Tibial artery (tissue), 4 donors: ENCODE results near the gene ZCCHC9.

Experiments
- DNase-seq, 2 donors: peaks; one replicate each; pipeline ENCODE4 v3.0.0-alpha.2; 2019
- H3K27ac ChIP-seq, 2 donors: fragments of 200-600 bp; sonication (generic) in 1 of 2; 1 replicate in 1 of 2; 2 replicates in 1 of 2; pipeline ENCODE4 v1.5.1; 2018 to 2019; ENCODE audit warnings: mild to moderate bottlenecking in 1 of 2
- H3K27me3 ChIP-seq, 2 donors: fragments of 200-600 bp; sonication (generic) in 1 of 2; one replicate each; pipeline versions ENCODE4 v1.5.1 to v1.6.0; 2016 to 2019
- H3K36me3 ChIP-seq, 3 donors: fragments of 200-600 bp; sonication (generic) in 2 of 3; one replicate each; pipeline ENCODE4 v1.5.1; 2016 to 2019; ENCODE audit warnings: mild to moderate bottlenecking in 2 of 3
- H3K4me1 ChIP-seq, 4 donors: fragments of 200-600 bp; sonication (generic) in 2 of 4; 1 replicate in 3 of 4; 2 replicates in 1 of 4; pipeline ENCODE4 v1.5.1; 2016 to 2019
- H3K4me3 ChIP-seq, 2 donors: fragments of 200-600 bp; sonication (generic) in 1 of 2; 1 replicate in 1 of 2; 2 replicates in 1 of 2; pipeline ENCODE4 v1.5.1; 2018 to 2019; ENCODE audit warnings: mild to moderate bottlenecking in 2 of 2
- H3K9me3 ChIP-seq, 3 donors: fragments of 200-600 bp; sonication (generic) in 1 of 3; one replicate each; pipeline ENCODE4 v1.5.1; 2016 to 2019
- intact Hi-C: fragments of 100-400 bp; cut with DNase I; formaldehyde crosslinking; loops from one replicate; pipeline ENCODE4 v1.15.0; 2023; ENCODE audit warnings: low total_unique reads
- TF ChIP-seq, protein P1 (sequence below), 2 experiments: fragments of 200-600 bp in 1 of 2; fragments of 450-650 bp in 1 of 2; IDR thresholded peaks; one replicate each; pipeline ENCODE4 v1.5.1; 2017 to 2019; ENCODE audit warnings: antibody characterized with exemption in 2 of 2, mild to moderate bottlenecking in 1 of 2, moderate library complexity in 1 of 2

The ZCCHC9 gene

DNA sequence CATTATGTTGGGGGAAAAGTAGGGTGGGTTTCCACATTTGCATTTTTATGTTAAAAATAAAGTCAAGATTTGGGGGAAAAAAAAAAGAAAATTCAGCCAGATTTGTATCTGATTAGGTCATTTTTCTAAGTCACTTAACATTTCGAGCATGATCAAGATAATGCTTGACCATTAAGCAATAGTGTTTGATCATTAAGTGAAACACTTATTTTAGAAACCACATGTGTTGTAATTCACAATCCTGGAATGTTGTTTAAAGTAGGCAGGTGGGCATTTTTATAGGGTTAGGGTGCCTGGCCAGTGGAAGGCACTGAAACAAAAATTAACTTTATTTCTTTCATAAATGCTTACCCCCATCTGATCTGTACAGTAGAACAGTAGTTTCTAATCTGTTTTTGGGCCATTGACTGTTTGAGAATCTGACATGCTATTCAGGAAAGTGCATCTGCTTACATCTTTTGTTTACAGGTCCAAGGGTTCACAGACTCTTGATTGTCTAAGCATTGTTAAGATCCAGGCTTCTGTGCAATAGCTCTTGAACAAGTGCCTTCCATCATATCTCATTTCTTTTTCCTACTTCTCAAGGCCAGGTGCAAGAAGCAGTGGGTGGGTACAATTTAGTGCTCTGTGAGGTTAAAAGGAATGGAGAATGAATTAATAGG, 9.1 kb downstream of the ZCCHC9 start:
- H3K36me3 ChIP-seq, result peaks cover 36 to 59% (median 40%) of the 10 kb centered on the region in 3 donors
- intact Hi-C loops, result no loop called here

DNA sequence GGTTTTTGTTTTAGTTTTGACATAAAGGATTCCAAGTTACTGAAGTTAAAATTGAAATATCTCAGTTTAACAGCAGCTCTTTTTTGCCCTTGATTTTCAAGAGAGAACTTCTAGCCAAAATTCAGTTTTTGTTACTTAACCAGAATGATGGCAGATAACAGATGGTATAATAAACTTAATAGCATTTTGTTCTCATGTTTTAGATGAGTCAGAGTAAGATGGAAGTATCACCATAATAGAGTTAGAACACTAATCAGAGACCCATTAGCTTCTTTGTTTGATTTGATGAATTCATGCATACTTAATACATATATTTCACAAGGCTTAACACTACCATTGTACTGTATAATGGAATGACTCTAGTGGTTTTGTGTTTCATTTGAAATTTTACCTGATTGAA, 11.9 kb downstream of the ZCCHC9 start:
- H3K4me3 ChIP-seq, result no peak overlapping the region
- intact Hi-C loops, result no loop called here
- H3K36me3 ChIP-seq, result peaks cover 36 to 59% (median 40%) of the 10 kb centered on the region in 3 donors
- H3K27ac ChIP-seq, result no peak overlapping the region
- H3K27me3 ChIP-seq, result no peaks in the 10 kb centered on the region
- DNase-seq, result no peak
- H3K4me1 ChIP-seq, result no peaks in the 10 kb centered on the region
- no peaks in the 10 kb centered on the region for H3K9me3 ChIP-seq
- TF ChIP-seq, protein P1, sequence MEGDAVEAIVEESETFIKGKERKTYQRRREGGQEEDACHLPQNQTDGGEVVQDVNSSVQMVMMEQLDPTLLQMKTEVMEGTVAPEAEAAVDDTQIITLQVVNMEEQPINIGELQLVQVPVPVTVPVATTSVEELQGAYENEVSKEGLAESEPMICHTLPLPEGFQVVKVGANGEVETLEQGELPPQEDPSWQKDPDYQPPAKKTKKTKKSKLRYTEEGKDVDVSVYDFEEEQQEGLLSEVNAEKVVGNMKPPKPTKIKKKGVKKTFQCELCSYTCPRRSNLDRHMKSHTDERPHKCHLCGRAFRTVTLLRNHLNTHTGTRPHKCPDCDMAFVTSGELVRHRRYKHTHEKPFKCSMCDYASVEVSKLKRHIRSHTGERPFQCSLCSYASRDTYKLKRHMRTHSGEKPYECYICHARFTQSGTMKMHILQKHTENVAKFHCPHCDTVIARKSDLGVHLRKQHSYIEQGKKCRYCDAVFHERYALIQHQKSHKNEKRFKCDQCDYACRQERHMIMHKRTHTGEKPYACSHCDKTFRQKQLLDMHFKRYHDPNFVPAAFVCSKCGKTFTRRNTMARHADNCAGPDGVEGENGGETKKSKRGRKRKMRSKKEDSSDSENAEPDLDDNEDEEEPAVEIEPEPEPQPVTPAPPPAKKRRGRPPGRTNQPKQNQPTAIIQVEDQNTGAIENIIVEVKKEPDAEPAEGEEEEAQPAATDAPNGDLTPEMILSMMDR (IDR thresholded peaks at IDR 0.05), result no peak

More for the DNA sequence above, 9.1 kb downstream of the ZCCHC9 start:
- DNase-seq, result no peak
- Histone ChIP-seq H3K27me3 (no peaks in the 10 kb centered on the region), H3K27ac (no peak overlapping the region), H3K9me3 (no peaks in the 10 kb centered on the region), H3K4me3 (no peak overlapping the region), H3K4me1 (no peaks in the 10 kb centered on the region)
- TF ChIP-seq, protein P1 (IDR thresholded peaks at IDR 0.05), result no peak

DNA sequence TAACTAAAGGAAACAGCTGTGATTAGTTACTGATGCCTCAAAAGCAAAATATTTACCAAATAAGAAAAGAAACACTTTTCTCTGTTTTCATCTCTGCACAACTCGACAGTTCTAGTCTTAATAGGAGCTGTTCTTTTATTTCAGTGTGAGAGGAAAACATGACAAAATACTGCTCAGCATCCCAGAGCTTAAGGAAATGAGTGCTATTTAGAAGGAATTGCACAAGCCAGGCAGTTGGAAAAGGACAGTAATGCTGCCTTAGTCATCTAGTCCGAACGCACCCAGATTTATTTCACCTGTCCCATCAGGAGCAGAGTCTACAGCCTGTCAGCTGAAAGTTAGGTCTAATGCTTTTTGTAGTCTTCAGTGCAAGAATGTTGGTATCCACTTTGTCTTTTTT, 12.3 kb downstream of the ZCCHC9 start:
- Histone ChIP-seq H3K36me3 (peaks cover 36 to 58% (median 40%) of the 10 kb centered on the region in 3 donors), H3K27ac (no peak overlapping the region), H3K4me3 (no peak overlapping the region), H3K4me1 (no peaks in the 10 kb centered on the region), H3K9me3 (no peaks in the 10 kb centered on the region), H3K27me3 (no peaks in the 10 kb centered on the region)
- intact Hi-C loops, result no loop called here
- no peak for DNase-seq
- TF ChIP-seq, protein P1 (IDR thresholded peaks at IDR 0.05), result no peak

DNA sequence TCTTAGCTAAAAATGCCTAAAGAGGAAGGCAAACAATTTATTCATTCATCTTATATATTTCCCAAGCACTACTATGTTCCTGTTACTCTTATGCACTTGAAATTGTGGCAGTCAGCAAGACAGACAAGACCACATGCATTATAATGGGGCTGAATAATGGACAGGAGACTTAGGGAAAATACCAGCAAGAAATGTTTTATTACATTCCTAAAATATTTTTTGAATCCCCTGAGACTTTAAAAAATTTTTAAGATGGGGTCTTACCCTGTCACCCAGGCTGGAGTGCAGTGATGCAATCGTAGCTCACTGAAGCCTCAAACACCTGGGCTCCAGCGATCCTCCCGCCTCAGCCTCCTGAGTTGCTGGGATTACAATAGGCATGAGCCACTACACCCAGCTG, 13.2 kb downstream of the ZCCHC9 start:
- no peak overlapping the region for H3K4me3 ChIP-seq
- no peak overlapping the region for H3K27ac ChIP-seq
- H3K4me1 ChIP-seq, result no peaks in the 10 kb centered on the region
- no peak for DNase-seq
- H3K36me3 ChIP-seq, result peaks cover 36 to 49% (median 38%) of the 10 kb centered on the region in 3 donors
- TF ChIP-seq, protein P1 (IDR thresholded peaks at IDR 0.05), result no peak
- no peaks in the 10 kb centered on the region for H3K27me3 ChIP-seq
- intact Hi-C loops, result no loop called here
- H3K9me3 ChIP-seq, result no peaks in the 10 kb centered on the region

DNA sequence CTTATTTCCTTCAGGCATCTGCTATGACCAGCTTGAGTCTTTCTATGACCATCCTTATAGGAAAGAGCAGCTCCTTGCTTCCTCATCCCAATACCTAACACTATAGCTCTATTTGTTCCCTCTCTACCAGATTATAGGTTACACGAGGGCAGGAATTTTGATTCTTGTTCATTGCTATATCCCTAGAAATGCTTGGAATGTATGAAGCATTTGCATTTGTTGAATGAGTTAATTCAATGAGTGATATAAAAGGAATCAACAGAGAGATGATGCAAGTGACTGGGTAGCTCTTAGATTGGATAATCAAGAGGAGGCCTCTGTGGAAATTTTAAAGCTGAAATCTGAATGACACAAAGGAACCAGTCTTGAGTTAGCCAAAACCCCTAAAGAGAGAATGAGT, 13.9 kb downstream of the ZCCHC9 start:
- Histone ChIP-seq H3K4me1 (no peaks in the 10 kb centered on the region), H3K4me3 (no peak overlapping the region)
- intact Hi-C loops, result no loop called here

More for the DNA sequence above, 13.9 kb downstream of the ZCCHC9 start:
- H3K9me3 ChIP-seq, result no peaks in the 10 kb centered on the region
- no peak overlapping the region for H3K27ac ChIP-seq
- DNase-seq, result no peak
- H3K27me3 ChIP-seq, result no peaks in the 10 kb centered on the region
- H3K36me3 ChIP-seq, result peaks cover 35 to 44% (median 35%) of the 10 kb centered on the region in 3 donors
- TF ChIP-seq, protein P1 (IDR thresholded peaks at IDR 0.05), result no peak
